ENCODE results near the gene RERE. TPM values are rescaled to one million over a fixed set of nuclear protein-coding genes. Genes with fewer than 3 reads are reported as not detected.

RERE gene
- total and polyA plus RNA-seq, 2 experiments from 2014 or later: 148 to 170 TPM

GRCh38 chr1:8780405-8780804, 37.0 kb downstream of the RERE start (continued):
- TF ChIP-seq REST (IDR thresholded peaks at IDR 0.05; ENCODE audit: unreplicated experiment) (no peak), CREB1 (CRISPR knock-in tag; IDR thresholded peaks at IDR 0.05; ENCODE audit: low read depth) (no peak), NANOG (IDR thresholded peaks at IDR 0.05; ENCODE audit: borderline replicate concordance) (no peak)
- TF ChIP-seq, protein P1, sequence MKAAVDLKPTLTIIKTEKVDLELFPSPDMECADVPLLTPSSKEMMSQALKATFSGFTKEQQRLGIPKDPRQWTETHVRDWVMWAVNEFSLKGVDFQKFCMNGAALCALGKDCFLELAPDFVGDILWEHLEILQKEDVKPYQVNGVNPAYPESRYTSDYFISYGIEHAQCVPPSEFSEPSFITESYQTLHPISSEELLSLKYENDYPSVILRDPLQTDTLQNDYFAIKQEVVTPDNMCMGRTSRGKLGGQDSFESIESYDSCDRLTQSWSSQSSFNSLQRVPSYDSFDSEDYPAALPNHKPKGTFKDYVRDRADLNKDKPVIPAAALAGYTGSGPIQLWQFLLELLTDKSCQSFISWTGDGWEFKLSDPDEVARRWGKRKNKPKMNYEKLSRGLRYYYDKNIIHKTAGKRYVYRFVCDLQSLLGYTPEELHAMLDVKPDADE (IDR thresholded peaks at IDR 0.05): no peak

DNA sequence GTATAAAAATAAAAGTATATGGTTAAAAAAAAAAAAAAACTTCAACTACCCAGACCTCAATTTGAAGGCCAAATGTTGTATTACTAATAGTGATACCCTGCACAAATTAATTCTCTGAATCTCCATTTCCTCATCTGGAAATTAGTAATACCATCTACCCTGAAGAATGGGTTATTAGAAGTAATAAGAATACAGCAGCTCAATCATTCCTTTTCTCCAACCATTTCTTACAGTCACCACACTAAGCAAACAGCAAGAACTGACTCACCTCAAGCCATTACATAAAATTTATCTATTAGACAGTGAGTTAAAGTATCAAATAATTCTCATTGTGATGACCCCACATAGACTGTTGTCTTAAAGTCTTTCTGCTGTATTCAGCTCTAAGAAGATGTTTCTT, 39.6 kb downstream of the RERE start:
- Mint-ChIP-seq H3K36me3 (ENCODE audit: low read depth) (0 out of 3 replicates have a peak, but pooled peaks cover 3% of the 10 kb centered on the region), H3K27me3 (ENCODE audit: insufficient read depth, low read depth, poor library complexity) (no peaks in the 10 kb centered on the region), H3K27ac (no peak overlapping the region)
- no peak for TF ChIP-seq CREB1 (CRISPR knock-in tag; IDR thresholded peaks at IDR 0.05; ENCODE audit: low read depth)
- no peak for TF ChIP-seq JUNB (IDR thresholded peaks at IDR 0.05; ENCODE audit: unreplicated experiment)
- TF ChIP-seq REST (IDR thresholded peaks at IDR 0.05; ENCODE audit: unreplicated experiment): no peak
- TF ChIP-seq ZNF114 (CRISPR knock-in tag; IDR thresholded peaks at IDR 0.05): no peak
- no peak for TF ChIP-seq STAT1 (IDR thresholded peaks at IDR 0.05; ENCODE audit: unreplicated experiment)
- no peak for TF ChIP-seq POLR2AphosphoS5 (IDR thresholded peaks at IDR 0.05; ENCODE audit: low read depth)
- TF ChIP-seq, protein P2, sequence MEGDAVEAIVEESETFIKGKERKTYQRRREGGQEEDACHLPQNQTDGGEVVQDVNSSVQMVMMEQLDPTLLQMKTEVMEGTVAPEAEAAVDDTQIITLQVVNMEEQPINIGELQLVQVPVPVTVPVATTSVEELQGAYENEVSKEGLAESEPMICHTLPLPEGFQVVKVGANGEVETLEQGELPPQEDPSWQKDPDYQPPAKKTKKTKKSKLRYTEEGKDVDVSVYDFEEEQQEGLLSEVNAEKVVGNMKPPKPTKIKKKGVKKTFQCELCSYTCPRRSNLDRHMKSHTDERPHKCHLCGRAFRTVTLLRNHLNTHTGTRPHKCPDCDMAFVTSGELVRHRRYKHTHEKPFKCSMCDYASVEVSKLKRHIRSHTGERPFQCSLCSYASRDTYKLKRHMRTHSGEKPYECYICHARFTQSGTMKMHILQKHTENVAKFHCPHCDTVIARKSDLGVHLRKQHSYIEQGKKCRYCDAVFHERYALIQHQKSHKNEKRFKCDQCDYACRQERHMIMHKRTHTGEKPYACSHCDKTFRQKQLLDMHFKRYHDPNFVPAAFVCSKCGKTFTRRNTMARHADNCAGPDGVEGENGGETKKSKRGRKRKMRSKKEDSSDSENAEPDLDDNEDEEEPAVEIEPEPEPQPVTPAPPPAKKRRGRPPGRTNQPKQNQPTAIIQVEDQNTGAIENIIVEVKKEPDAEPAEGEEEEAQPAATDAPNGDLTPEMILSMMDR (conservative IDR thresholded peaks at IDR 0.05; ENCODE audit: low read depth in 2 of 2): no peak
- no peak for TF ChIP-seq EZH2phosphoT487 (IDR thresholded peaks at IDR 0.05; ENCODE audit: unreplicated experiment)
- TF ChIP-seq, protein P1 (IDR thresholded peaks at IDR 0.05): no peak

More for the DNA sequence above, 39.6 kb downstream of the RERE start:
- ATAC-seq: no peak
- Mint-ChIP-seq H3K4me3 (no peak overlapping the region), H3K4me1 (peaks cover 12% of the 10 kb centered on the region), H3K9me3 (no peaks in the 10 kb centered on the region)
- DNase-seq (ENCODE audit: low spot score): no peak
- Histone ChIP-seq H3K79me2 (replicated peaks; ENCODE audit: insufficient read depth) (peaks cover 95% of the 10 kb centered on the region), H3K36me3 (ENCODE audit: insufficient read depth) (no peaks in the 10 kb centered on the region), H3K27me3 (ENCODE audit: insufficient read depth) (no peaks in the 10 kb centered on the region), H3K4me3 (no peak overlapping the region), H3F3A (replicated peaks; ENCODE audit: low read depth) (no peaks in the 10 kb centered on the region), H4K20me1 (replicated peaks; ENCODE audit: insufficient read depth) (peaks cover 25% of the 10 kb centered on the region), H2AFZ (no peak overlapping the region), H3K9me2 (ENCODE audit: insufficient read depth) (no peaks in the 10 kb centered on the region), H3K27ac (ENCODE audit: low read depth) (no peak overlapping the region), H3K4me1 (ENCODE audit: insufficient read depth) (peaks cover 7% of the 10 kb centered on the region; the same call in 1 of the 2 replicates), H3K4me2 (no peak overlapping the region)
